GM12874 (cell line): ENCODE results near the gene ZFYVE21.

Experiments used
- CTCF ChIP-seq: IDR thresholded peaks from 2 replicates; pipeline ENCODE4 v1.5.1; 2011; ENCODE audit warnings: low read depth, mild to moderate bottlenecking, control low read depth, low read length, moderate library complexity; ENCODE audit not compliant: insufficient read depth

The ZFYVE21 gene

GRCh38 chr14:103679351-103679750, 36.3 kb upstream of the ZFYVE21 start:
- peak; percentile 86 for TF ChIP-seq CTCF

- TF ChIP-seq CTCF: no peak
Measured at GRCh38 chr14:103680491-103681231, 34.9 kb upstream of the ZFYVE21 start.

GRCh38 chr14:103683139-103683538, 32.5 kb upstream of the ZFYVE21 start:
- no peak for TF ChIP-seq CTCF

- TF ChIP-seq CTCF: no peak
Measured at GRCh38 chr14:103684471-103684870, 31.1 kb upstream of the ZFYVE21 start.

GRCh38 chr14:103684871-103685270, 30.7 kb upstream of the ZFYVE21 start:
- no peak for TF ChIP-seq CTCF

GRCh38 chr14:103685276-103686211, 30.1 kb upstream of the ZFYVE21 start:
- TF ChIP-seq CTCF: no peak

GRCh38 chr14:103686831-103687485, 28.7 kb upstream of the ZFYVE21 start:
- TF ChIP-seq CTCF: no peak
